Brain microvascular endothelial cell (primary cell): Measurements from ENCODE around the gene NOTUM.

Experiments used
- DNase-seq: peaks from one replicate; pipeline ENCODE4 v3.0.0-alpha.2; 2020
- H3K27ac ChIP-seq: fragments of 250-450 bp; sonication (Bioruptor Pico); 2 replicates; pipeline ENCODE4 v1.5.1; 2020; ENCODE audit warnings: mild to moderate bottlenecking, moderate library complexity
- H3K27me3 ChIP-seq: fragments of 250-450 bp; sonication (Bioruptor Pico); replicated peaks from 2 replicates; pipeline ENCODE4 v1.5.1; 2020; ENCODE audit warnings: mild to moderate bottlenecking
- H3K36me3 ChIP-seq: fragments of 250-450 bp; sonication (Bioruptor Pico); replicated peaks from 2 replicates; pipeline ENCODE4 v1.5.1; 2020; ENCODE audit warnings: mild to moderate bottlenecking
- H3K4me3 ChIP-seq: 2 replicates; pipeline ENCODE4 v1.5.1; 2011; ENCODE audit warnings: low read depth, mild to moderate bottlenecking, control low read depth, low read length, moderate library complexity
- in situ Hi-C: cut with HindIII; loops from 2 replicates; pipeline ENCODE4 v1.10.0; 2017; ENCODE audit warnings: low sequenced_read_pairs, low pct_ligation_motif_present
- TF ChIP-seq, protein P1 (sequence below): IDR thresholded peaks from 2 replicates; pipeline ENCODE4 v1.5.1; 2011; ENCODE audit warnings: low read depth, mild to moderate bottlenecking, moderate library complexity, low read length, control low read depth, inconsistent platforms; ENCODE audit errors: missing control alignments

NOTUM gene

DNA sequence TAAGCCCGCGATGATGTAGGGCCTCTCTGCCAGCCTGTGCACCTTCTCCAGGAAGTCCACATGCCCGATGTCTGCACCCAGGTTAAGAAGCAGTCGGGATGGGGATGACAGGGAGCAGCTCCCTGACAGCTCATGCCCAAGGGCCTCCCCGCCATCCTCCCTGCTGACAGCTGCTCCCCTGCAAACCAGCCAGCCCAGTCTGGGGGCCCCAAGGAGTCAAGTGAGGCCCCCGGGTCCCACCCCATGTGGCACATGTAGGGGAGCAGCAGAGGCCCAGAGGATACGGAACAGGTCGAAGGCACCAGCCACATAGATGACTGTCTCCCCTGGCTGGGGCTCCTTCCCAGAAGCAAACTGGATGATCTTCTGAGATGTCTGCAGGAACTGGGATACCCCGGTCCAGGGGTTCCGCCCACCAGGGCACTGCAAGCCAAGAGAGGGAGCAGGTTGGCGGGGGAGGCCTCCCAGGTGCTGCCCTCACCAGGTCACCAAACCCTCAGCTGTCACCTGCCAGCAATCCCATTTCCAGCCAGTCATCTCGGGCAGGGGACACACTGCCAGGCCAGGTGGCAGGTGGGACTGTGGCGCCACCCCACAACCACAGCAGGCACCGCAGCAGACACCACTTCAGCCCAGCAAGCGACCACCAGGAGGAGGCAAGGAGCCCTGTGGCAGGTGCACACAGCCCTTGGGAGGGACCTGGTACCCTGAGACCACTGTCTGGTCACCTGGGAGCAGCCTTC is 54.3 kb downstream of the NOTUM start:
- no peaks in the 10 kb centered on the region for H3K27me3 ChIP-seq
- no peaks in the 10 kb centered on the region for H3K36me3 ChIP-seq
- no peak for DNase-seq
- no peak overlapping the region for H3K4me3 ChIP-seq
- no peak overlapping the region for H3K27ac ChIP-seq
- in situ Hi-C loops = no loop called here
- TF ChIP-seq, protein P1, sequence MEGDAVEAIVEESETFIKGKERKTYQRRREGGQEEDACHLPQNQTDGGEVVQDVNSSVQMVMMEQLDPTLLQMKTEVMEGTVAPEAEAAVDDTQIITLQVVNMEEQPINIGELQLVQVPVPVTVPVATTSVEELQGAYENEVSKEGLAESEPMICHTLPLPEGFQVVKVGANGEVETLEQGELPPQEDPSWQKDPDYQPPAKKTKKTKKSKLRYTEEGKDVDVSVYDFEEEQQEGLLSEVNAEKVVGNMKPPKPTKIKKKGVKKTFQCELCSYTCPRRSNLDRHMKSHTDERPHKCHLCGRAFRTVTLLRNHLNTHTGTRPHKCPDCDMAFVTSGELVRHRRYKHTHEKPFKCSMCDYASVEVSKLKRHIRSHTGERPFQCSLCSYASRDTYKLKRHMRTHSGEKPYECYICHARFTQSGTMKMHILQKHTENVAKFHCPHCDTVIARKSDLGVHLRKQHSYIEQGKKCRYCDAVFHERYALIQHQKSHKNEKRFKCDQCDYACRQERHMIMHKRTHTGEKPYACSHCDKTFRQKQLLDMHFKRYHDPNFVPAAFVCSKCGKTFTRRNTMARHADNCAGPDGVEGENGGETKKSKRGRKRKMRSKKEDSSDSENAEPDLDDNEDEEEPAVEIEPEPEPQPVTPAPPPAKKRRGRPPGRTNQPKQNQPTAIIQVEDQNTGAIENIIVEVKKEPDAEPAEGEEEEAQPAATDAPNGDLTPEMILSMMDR = peak; percentile 26

DNA sequence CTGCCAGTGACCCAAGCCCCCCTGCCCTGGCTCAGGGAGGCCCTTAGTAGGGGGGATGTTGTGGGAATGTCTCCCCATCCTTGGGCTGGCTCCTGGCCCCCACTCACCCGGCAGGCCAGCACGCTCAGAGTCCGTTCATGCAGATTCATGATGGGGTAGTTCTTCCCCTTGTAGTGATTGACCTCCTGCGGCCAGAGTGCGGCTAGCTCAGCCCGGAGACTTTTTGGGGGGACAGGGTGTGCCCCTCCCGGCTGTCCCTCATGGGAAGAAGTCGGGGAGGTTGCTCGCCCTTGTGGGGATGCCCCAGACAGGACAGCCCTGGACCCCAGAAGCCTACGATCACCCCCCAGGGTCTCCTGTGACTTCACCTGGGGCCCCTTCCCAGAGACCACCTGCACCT is 55.0 kb downstream of the NOTUM start:
- in situ Hi-C loops = no loop called here
- no peak overlapping the region for H3K4me3 ChIP-seq
- H3K27me3 ChIP-seq = no peaks in the 10 kb centered on the region
- DNase-seq = no peak
- TF ChIP-seq, protein P1 = no peak
- no peaks in the 10 kb centered on the region for H3K36me3 ChIP-seq
- no peak overlapping the region for H3K27ac ChIP-seq

GRCh38 chr17:81905424-81905875 is 55.5 kb downstream of the NOTUM start:
- in situ Hi-C loops = no loop called here
- no peak overlapping the region for H3K27ac ChIP-seq
- no peak for DNase-seq
- TF ChIP-seq, protein P1 = no peak
- no peaks in the 10 kb centered on the region for H3K27me3 ChIP-seq
- H3K4me3 ChIP-seq = no peak overlapping the region
- no peaks in the 10 kb centered on the region for H3K36me3 ChIP-seq

- Histone ChIP-seq H3K27ac (no peak overlapping the region), H3K4me3 (no peak overlapping the region), H3K27me3 (no peaks in the 10 kb centered on the region), H3K36me3 (peaks cover 3% of the 10 kb centered on the region)
- in situ Hi-C loops = no loop called here
- TF ChIP-seq, protein P1 = no peak
- DNase-seq = no peak
Measured at GRCh38 chr17:81904600-81905423, 56.2 kb downstream of the NOTUM start.

GRCh38 chr17:81903896-81904599 is 56.9 kb downstream of the NOTUM start:
- no peak for DNase-seq
- TF ChIP-seq, protein P1 = no peak
- Histone ChIP-seq H3K27me3 (no peaks in the 10 kb centered on the region), H3K4me3 (no peak overlapping the region), H3K27ac (no peak overlapping the region), H3K36me3 (peaks cover 6% of the 10 kb centered on the region)
- in situ Hi-C loops = no loop called here
